BLaER1 (cell line): ENCODE data around the gene TMLHE.
"Not testable (repeated sequence)": the region's sequence is repeated elsewhere in the genome, so short reads cannot be mapped to it uniquely, and the experiment has no call there.

Source experiments
- H3K27ac ChIP-seq: shearing (Covaris generic); formaldehyde crosslinking; 2 replicates; pipeline ENCODE4 v1.8.1; 2022
- H3K27me3 ChIP-seq: shearing (Covaris generic); formaldehyde crosslinking; 2 replicates; pipeline ENCODE4 v1.8.1; 2022
- H3K36me3 ChIP-seq: shearing (Covaris generic); formaldehyde crosslinking; 2 replicates; pipeline ENCODE4 v1.8.1; 2022
- H3K4me1 ChIP-seq: shearing (Covaris generic); formaldehyde crosslinking; 2 replicates; pipeline ENCODE4 v1.8.1; 2022
- H3K4me2 ChIP-seq: shearing (Covaris generic); formaldehyde crosslinking; 2 replicates; pipeline ENCODE4 v1.8.1; 2022
- H3K4me3 ChIP-seq: shearing (Covaris generic); formaldehyde crosslinking; 2 replicates; pipeline ENCODE4 v1.8.1; 2022
- H3K9ac ChIP-seq: shearing (Covaris generic); formaldehyde crosslinking; 2 replicates; pipeline ENCODE4 v1.8.1; 2022
- H3K9me3 ChIP-seq: shearing (Covaris generic); formaldehyde crosslinking; 2 replicates; pipeline ENCODE4 v1.8.1; 2022
- H4K20me1 ChIP-seq: shearing (Covaris generic); formaldehyde crosslinking; 2 replicates; pipeline ENCODE4 v1.8.1; 2022
- Cebpa-rat ChIP-seq: shearing (Covaris generic); IDR thresholded peaks from 2 replicates; pipeline ENCODE4 v1.8.1; 2022

TMLHE gene

GRCh38 chrX:155514225-155514624 is 98.5 kb downstream of the TMLHE start:
- no peak for TF ChIP-seq Cebpa-rat
- H4K20me1 ChIP-seq: no peaks in the 10 kb centered on the region
- H3K4me3 ChIP-seq: no peak overlapping the region
- H3K9me3 ChIP-seq: 0 out of 2 replicates have a peak, but pooled peaks cover 4% of the 10 kb centered on the region
- H3K4me1 ChIP-seq: no peaks in the 10 kb centered on the region
- H3K36me3 ChIP-seq: peaks cover 30% of the 10 kb centered on the region
- no peaks in the 10 kb centered on the region for H3K27me3 ChIP-seq
- H3K9ac ChIP-seq: no peak overlapping the region
- no peak overlapping the region for H3K27ac ChIP-seq
- H3K4me2 ChIP-seq: no peak overlapping the region

GRCh38 chrX:155505296-155505695 is 107.5 kb downstream of the TMLHE start:
- H3K9me3 ChIP-seq: no peaks in the 10 kb centered on the region
- H3K9ac ChIP-seq: no peak overlapping the region
- TF ChIP-seq Cebpa-rat: no peak
- peaks cover 11% of the 10 kb centered on the region; the same call in 1 of the 2 replicates for H3K36me3 ChIP-seq
- H4K20me1 ChIP-seq: no peaks in the 10 kb centered on the region
- peaks cover 5% of the 10 kb centered on the region; the same call in 1 of the 2 replicates for H3K27me3 ChIP-seq
- no peaks in the 10 kb centered on the region for H3K4me1 ChIP-seq
- no peak overlapping the region for H3K4me2 ChIP-seq
- H3K4me3 ChIP-seq: no peak overlapping the region
- no peak overlapping the region for H3K27ac ChIP-seq

- H3K9ac ChIP-seq, H3K4me1 ChIP-seq, H4K20me1 ChIP-seq, H3K9me3 ChIP-seq, H3K36me3 ChIP-seq, H3K27ac ChIP-seq, H3K4me3 ChIP-seq, H3K4me2 ChIP-seq, H3K27me3 ChIP-seq: not testable (repeated sequence)
Measured at GRCh38 chrX:155495134-155495533, 117.6 kb downstream of the TMLHE start.

GRCh38 chrX:155491421-155491820 is 121.3 kb downstream of the TMLHE start:
- not testable (repeated sequence) for H3K27me3 ChIP-seq, H3K27ac ChIP-seq, H3K4me2 ChIP-seq, H3K36me3 ChIP-seq, H4K20me1 ChIP-seq, H3K9ac ChIP-seq, H3K4me3 ChIP-seq, H3K4me1 ChIP-seq, H3K9me3 ChIP-seq

- H3K4me1 ChIP-seq, H3K27ac ChIP-seq, H3K9me3 ChIP-seq, H3K4me2 ChIP-seq, H3K4me3 ChIP-seq, H3K27me3 ChIP-seq, H3K9ac ChIP-seq, H4K20me1 ChIP-seq, H3K36me3 ChIP-seq: not testable (repeated sequence)
Measured at GRCh38 chrX:155477136-155477535, 135.6 kb downstream of the TMLHE start.

- H3K4me1 ChIP-seq, H4K20me1 ChIP-seq, H3K27ac ChIP-seq, H3K9me3 ChIP-seq, H3K27me3 ChIP-seq, H3K4me3 ChIP-seq, H3K9ac ChIP-seq, H3K4me2 ChIP-seq, H3K36me3 ChIP-seq: not testable (repeated sequence)
Measured at GRCh38 chrX:155466269-155466938, 146.3 kb downstream of the TMLHE start.

GRCh38 chrX:155460501-155460900 is 152.3 kb downstream of the TMLHE start:
- H3K36me3 ChIP-seq, H3K9me3 ChIP-seq, H3K9ac ChIP-seq, H3K27me3 ChIP-seq, H4K20me1 ChIP-seq, H3K4me1 ChIP-seq, H3K4me3 ChIP-seq, H3K4me2 ChIP-seq, H3K27ac ChIP-seq: not testable (repeated sequence)

- not testable (repeated sequence) for H4K20me1 ChIP-seq, H3K4me1 ChIP-seq, H3K4me3 ChIP-seq, H3K27ac ChIP-seq, H3K4me2 ChIP-seq, H3K9me3 ChIP-seq, H3K36me3 ChIP-seq, H3K9ac ChIP-seq, H3K27me3 ChIP-seq
Measured at GRCh38 chrX:155458471-155458870, 154.3 kb downstream of the TMLHE start, which contains the start of gene F8A3. TSS of gene F8A3 (minus strand) at chrX:155458620. CDS start at chrX:155458600, 20 bp downstream.

- not testable (repeated sequence) for H3K36me3 ChIP-seq, H3K27me3 ChIP-seq, H3K27ac ChIP-seq, H3K9ac ChIP-seq, H3K4me3 ChIP-seq, H4K20me1 ChIP-seq, H3K9me3 ChIP-seq, H3K4me2 ChIP-seq, H3K4me1 ChIP-seq
Measured at GRCh38 chrX:155457761-155458447, 154.8 kb downstream of the TMLHE start.

- Histone ChIP-seq H3K27me3 (peaks cover 34% of the 10 kb centered on the region), H3K27ac (no peak overlapping the region), H3K4me1 (no peaks in the 10 kb centered on the region), H3K9ac (no peak overlapping the region), H3K4me2 (no peak overlapping the region), H3K36me3 (peaks cover 7% of the 10 kb centered on the region; the same call in 1 of the 2 replicates), H4K20me1 (no peaks in the 10 kb centered on the region), H3K4me3 (no peak overlapping the region), H3K9me3 (peaks cover 53% of the 10 kb centered on the region)
- TF ChIP-seq Cebpa-rat: no peak
Measured at GRCh38 chrX:155441097-155441496, 171.7 kb downstream of the TMLHE start.
